ENCODE data around the gene SNRPA1.

Gene SNRPA1

DNA sequence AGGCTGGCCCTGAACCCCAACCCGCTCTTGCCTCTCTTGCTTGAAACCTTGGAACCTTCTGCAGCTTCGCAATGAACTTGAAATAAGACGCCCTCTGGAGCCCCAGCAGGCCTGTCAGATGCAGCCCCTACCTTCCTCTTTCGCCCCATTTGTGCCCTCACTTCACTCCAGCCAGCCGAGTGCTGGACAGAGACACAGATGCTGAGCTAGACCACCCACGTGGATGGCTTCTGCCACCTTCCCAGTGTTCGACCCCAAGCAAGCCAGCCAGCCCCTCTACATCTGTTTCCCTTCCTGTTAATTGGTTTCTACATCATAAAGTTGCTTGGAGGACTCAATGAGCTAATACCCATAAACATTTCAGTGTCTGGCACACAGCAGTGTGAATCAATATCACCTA is 23.8 kb upstream of the SNRPA1 start:
- no peak for DNase-seq

DNA sequence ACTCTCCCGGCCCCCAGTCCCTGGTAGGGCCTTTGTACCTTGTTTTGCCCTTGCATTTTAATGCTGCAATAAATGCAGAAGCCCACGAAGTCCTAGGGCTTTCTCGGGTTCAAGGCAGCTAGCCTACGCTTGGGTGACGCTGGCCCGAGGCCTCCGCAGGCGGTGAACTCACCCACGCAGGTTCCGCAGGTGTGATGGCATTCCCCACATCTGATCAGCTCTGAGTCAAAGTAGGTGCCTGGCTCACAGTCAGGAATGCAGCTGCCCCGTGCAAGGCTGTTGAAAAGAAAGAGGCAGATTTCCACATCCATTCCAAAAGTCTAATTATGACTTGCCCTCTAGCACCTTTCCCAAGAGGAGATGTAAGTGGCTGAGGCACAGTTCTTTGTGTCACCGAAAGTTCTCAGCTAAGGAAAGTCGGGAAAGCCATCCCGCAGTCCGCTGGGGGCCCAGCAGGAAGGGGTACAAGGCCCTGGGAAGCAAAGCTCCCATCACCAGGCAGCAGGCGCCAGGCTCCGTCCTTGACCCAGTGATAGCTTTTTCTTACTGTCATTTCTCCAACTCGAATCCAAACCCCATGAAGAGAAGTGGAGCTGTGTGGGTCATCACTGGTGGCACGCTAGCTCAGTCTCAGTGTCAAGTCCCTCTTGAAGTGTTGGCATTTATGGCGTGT is 23.2 kb upstream of the SNRPA1 start:
- DNase-seq, result no peak

DNA sequence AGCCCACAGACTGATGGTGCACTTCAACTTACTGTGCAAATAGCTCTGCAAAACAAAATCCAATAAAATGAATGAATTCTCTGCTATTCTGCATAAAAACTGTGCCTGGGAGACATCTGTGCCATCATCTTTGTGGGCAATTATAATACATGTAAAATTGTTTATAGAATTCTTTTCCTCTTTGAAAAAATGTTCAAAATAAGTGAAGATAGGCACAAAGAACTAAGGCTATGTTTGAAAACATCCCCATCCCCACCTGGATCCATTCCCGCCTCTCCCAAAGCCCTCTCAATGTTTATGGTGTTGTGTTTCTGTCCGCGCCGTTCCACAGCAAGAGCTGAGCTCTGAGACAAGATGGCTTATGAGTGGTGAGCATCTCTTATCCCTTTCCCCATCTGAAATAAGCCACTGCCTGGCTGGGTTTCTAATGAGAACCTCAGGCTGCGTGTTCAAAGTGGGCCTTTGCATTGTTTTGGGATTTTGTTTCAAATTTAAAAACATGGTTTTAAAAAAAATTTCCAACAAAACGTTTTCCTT is 22.4 kb upstream of the SNRPA1 start:
- DNase-seq, result no peak

DNA sequence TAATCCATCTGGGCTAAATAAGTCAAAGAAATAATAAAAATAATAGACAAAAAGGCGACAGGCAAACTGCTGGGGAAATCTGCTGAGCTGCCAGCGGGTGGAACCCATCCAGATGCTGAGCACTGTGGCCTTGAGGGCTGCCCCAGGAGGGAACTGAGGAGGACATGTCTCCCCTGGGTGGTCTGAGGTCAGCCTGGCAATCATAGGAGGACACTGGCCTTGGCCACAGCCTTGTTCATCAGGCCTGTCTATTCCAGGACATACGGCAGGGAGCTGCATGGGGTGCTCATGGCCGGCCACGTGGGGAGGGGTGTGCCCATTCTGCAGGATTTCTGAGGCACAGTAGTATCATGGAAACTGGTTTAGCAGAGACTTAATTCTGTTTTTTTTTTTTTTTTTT is 21.5 kb upstream of the SNRPA1 start:
- DNase-seq, result no peak

DNA sequence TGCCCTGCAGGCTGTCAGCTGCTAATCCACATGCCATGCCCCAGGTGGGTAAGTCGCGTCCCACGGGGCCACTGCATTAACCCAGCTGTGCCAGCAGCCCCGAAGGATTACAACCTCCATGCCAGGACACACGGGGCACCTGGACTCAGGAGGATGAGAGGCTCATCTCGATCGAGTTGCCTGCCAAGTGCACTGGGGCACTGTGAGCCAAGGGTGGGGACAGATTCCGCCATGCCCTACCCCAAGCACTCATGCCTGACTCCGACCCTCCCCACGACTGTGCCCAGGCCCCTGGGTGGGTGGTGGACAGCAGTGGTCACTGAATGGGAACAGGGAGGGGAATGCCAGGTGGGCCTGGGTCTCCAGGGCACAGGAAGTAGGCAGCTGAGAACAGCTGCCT is 20.7 kb upstream of the SNRPA1 start:
- DNase-seq, result no peak

DNA sequence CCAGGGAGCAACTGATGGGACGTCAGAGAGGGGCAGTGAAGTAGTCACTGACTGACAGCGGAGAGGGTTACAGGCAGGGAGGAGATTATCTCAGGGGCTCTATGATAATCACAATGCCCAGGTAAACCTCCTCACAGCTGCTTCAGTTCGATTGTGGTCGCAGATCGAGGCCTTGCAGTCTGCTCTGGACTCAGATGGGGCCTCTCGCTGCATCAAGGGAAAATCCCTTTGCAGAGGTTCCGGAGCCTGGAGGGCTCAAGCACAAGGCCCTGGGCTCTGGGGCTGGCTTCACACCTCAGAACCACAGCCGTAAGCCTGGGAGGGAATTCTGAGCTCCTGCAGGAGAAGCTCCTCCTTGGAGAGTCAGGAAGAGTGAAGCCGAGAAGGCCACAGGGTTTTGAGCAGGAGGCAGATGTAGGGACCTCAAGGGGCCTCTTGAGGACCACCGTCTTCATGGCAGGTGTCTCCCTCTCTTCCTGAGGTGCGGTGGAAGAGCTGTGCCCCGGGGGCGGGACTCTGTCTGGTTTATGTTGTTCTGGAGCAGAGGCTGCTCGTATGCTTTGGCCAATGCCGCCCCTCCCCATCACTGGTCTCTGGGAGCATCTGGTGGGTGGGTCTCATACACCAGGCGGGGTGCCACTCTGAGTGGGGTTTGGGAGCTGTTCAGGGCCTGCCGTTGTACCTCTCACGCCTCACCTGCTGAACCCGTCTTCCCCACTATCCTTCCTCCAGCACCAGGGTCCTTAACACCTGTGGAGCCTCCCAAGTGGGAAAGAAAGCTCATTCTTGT is 19.5 kb upstream of the SNRPA1 start:
- no peak for DNase-seq

DNA sequence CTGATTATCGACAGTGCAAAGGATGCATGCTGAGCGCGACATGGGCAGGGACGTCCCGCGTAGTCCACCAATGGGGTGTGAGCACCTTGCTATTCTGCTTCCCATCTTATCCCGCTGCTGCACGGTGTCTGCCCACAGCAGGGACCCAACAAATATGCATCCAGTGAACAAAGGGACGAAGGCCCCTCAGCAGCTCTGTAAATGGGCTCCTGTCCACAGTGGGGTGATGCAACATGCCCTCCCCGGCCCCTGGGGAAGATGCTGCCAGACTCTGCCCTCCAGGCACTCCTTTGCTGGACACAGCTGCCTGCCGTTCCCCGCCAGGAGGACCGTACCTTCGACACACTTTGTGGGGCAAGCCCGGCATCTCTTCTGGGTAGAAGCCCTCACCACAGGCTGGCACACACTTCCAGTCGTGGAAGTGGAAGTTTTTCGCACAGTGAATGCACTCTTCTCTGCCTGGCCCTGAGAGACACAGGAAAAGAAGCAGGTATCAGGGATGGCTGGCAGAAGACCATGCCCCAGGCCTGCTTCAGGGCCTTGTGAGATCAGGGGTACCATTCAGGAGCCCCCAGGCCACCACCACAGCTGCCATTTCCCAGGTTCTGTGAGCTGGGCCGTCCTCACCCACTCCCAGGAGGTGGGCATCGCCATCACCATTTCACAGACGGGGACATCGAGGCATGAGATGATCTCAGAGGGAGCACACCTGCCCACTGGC is 18.2 kb upstream of the SNRPA1 start:
- no peak for DNase-seq

DNA sequence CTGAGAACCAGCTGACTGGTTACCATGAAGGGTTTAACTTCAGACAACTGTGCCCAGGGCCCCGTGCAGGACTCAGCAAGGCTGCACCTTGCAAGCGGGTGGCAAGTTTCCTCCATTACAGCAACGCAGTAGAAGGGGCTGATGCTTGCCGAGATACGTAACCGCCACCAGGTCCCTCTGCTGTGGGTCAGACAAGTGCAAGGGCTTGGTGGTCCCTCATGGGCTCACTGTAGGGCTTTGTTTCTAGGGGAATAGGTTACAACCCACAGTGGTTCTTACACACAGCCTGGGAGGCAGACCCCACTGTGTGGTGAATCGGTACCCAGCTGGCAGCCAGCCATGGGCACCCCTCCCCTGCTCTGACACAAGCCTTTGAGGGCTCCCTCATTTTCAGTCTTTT is 15.5 kb upstream of the SNRPA1 start:
- DNase-seq, result no peak

DNA sequence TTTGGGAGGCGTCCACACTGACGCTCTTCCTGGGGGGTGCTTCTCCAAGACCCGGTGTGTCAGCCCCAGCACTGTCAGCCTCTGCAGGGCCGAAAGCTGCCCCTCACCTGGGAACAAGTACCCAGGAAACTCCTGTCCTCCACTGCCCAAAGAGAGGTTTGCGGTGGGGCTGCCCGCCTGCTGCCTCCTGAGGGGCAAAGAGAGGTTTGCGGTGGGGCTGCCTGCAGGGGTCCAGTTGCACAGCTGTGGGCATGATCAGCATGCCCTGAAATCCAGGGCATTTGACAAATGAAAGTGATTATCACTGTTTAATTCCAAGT is 15.1 kb upstream of the SNRPA1 start:
- DNase-seq, result no peak

DNA sequence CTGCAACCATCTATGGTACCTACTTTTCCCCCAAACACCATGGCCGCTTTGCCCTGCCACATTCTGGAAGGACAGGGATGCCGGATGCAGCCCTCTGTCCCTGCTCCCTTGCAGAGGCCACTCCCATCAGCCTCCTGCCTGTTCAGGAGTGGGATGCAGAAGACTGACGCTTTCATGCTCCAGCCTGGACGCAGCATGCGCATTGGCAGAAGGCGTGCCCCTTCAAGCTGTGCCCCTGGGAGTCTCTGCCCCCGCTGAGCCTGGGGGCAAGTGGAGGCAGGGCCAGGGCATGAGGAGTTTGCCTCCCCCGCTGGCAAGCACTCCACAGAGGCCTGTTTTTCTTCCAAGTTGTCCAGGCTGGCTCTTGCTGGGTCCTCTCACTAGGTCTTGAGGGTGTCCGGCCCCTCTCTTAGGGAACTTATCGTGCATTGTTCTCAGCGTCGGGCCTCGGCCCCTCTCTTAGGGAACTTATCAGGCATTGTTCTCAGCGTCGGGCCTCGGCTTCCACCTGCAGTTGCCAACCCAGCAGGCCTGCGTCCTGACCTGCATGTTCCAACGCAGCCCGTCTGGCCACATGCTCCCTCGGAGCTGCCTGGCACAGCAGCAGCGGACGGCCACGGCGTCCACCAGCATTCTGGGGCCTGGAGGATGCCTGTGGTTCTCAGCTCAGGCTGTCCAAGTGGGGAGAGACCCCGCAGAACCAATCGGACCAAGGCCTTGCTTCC is 14.6 kb upstream of the SNRPA1 start:
- DNase-seq, result no peak

DNA sequence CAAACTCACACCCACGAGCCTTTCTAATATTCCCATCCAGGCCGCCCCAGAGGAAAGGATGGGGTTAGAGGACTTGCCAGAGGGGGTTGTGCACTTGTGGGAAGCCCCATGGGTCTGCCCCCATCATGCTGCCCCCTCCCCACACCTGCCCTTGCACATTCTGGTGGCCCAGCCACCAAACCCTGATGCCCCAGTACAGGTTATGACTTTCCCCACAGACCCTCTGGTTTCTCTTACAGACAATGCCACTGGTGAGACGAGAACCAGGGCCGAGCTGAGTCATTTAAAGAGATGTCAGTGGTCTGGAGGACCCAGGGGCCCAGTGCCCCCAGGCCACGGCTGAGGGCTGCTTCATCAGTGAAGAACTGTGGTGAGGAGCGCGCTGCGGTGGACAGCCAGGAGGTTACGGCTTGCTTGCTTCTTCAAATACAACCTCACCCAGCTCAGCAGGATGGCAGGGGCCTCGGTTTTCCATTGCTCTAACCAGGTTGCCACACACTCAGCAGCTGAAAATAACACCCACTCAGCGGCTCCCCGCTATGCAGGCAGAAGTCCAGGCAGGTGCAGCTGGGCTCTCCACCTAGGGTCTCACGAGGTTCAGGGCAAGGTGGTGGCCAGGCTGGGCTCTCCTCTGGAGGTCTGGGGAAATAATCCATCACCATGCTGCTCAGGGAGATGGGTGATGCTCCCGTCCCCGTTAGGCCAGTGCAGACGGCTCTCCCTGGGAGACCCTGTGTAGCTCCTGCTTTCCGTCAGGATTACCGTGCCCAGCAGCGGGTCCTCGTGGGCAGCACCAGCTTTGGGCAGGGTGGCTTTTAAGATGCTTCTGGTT is 13.8 kb upstream of the SNRPA1 start:
- DNase-seq, result no peak

DNA sequence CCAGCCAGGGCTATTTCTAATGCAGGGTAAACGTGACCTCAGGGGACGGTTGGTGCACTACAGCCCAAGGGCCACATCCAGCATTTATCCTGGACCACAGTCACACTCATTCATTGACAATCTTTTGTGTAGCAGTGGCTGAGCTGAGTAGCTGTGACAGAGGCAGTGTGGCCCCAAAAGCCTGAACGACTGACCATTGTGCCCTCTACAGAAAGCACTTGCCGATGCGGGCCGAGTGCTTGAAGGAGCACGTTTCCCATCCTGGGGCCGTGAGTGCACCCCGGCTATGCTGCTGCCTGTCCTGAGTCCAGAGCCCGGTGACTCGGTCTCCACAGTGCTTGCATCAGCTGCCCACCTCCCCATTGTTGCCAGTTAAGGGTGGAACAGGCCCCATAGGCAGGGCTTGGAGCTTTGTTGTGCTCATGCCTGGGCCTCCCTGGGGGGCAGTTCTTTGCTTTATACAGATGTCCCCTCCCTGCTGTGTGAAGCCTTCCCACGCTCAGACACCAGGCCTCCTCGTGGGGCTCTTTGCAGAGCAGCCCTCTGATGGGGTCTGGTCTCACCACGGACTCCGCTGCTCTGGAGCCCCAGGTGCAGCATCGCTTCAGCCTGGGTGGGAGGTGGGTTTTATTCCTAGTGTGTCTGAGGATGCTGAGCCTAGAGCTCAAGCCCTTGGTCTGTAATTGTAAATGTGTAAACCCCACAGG is 13.0 kb upstream of the SNRPA1 start:
- no peak for DNase-seq

DNA sequence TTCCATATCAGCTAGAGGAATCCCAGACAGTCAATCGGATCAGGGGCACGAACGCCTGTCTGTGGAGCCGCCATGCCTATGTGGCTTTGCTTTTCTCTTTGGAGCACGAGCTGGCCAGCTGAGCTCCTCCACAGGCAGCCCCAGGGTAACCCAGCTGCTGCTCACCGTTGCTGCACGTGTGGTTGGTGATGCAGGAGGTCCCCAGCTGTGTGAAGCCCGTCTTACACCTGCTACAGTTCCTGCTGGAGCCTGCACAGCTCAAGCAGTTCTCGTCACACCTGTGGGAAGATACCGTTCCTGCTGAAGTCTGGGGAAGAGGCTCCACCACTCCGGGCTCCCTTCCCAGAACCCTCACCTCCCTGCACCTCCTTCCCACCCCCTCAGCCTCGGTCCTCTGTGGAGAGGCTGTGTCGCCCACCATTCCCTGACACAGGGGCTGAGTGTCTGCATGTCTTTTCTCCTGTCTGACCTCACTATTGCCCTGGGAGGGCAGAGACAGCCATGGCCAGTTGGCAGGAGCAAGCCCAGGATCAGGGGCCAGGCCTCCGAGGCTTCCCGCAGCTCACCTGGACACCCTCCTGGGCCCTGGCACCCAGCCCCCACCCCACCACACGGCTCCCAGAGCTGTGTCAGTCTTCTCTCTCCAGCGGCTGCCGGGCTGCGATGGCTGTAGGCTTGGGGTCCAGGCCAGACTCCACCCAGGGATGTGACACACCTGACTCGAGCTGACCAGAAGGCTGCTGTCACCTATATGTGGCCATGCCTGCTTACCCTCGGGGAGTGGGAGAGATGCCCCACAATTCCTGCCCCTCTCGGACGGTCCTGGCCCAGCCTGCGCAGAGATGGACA is 12.2 kb upstream of the SNRPA1 start:
- DNase-seq, result no peak

DNA sequence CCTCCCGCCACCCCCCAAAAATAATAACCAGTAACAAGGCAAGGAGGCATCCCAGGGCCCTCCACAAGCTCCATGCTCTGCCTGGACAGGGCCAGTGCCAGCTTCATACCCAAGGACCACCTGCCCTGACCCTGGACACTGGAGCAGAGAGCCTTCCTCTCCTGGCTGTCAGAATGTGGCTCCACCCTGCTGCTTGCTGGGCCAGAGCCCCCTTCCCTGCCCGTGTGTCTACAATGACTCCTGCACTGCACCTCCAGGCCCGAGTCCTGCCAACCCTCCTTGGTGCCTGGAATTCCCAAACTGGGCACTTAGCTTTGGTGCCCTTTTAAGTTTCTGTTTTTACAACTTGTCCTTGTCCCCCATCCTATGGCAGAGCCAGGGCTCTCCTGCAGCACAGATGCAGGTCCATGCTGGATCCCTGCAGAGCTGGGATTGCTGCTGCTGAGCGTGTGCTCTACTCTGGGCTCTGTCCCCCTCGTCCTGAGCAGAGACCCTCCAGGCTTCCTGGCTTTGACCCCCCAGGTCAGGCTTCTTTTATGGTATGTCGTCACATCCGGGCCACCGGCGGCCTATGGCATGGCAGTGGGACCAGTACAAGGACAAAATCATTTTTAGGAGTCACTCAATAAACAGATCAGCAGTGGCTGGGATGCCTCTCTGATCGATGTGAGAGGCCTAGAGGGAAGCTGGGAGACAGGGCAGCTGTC is 11.4 kb upstream of the SNRPA1 start:
- no peak for DNase-seq

DNA sequence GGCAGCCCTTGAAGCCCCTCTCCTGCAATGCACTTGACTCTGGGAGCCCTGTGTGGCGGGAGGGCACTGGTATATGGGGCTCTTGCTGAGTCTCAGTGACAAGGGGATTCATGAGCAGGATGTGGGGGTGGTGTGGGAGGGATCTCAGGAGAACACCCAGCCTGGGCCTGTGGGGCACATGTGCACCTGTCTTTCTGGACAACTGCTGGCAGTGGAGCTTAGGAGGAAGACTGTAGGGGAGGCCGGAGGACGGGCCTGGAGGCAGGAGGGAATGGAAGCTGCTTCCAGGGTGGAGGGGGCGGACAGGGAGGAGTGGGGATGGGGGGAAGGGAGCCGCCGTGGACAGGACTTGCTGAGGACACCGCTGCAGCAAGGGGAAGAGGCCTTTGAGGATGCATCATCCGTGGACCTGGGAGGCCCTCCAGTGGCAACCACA is 10.8 kb upstream of the SNRPA1 start:
- DNase-seq, result no peak

DNA sequence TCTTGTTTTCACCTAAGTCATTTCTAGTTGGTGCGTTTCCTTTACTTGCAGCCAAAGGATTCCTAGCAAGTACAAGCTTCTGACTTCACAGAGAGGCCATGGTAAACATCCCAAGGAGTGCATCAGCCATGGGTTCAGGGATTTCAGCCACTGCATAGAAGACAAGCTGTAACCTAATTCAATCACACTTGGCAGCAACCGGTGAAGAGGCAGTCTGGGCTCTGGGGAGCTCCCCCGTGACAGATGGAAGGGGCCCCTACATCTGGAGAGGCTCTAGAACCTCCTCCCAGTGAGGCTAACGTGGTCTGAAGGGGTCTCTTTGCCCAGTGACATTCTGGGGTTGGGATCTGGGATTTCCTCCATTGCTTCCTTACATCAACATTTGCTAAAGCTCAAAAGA is 8.4 kb upstream of the SNRPA1 start:
- no peak for DNase-seq

DNA sequence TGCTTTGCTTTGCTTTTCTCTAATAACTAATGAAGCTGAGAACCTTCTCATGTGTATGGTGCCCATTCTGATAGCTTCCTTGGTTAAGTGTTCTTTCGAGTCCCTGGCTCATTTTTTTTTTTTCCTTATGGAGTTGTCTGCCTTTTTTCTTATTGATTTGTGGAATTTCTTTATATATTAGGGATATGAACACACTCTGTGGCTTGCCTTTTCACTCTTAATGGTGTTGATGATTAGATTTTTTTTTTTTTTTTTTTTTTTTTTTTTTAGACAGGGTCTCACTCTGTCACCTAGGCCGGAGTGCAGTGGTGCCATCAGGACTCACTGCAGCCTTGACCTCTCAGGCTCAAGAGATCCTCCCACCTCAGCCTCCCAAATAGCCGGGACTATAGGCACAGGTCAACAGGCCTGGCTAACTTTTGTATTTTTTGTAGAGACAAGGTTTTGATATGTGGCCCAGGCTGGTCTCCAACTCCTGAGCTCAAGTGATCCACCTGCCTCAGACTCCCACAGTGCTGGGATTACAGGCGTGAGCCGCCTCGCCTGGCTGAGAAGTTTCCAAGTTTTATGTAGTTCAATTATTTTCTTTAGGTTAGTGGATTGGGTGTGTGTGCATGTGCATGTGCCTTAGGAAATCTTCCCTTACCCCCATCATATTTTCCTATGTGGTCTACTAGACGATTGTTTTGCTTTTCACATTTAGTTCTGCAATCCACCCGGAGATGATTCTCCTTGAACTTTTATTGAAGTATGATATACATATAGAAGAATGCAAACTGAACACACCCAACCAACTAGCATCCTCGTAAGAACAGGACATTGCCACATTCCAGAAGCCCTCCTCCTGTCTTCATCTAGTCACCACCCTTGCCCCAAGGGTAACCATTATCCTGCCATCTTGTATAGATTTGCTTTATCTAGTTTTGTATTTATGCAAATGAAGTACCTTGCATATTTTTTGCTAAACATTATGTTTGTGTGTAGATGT is 1.7 kb upstream of the SNRPA1 start:
- no peak for DNase-seq

DNA sequence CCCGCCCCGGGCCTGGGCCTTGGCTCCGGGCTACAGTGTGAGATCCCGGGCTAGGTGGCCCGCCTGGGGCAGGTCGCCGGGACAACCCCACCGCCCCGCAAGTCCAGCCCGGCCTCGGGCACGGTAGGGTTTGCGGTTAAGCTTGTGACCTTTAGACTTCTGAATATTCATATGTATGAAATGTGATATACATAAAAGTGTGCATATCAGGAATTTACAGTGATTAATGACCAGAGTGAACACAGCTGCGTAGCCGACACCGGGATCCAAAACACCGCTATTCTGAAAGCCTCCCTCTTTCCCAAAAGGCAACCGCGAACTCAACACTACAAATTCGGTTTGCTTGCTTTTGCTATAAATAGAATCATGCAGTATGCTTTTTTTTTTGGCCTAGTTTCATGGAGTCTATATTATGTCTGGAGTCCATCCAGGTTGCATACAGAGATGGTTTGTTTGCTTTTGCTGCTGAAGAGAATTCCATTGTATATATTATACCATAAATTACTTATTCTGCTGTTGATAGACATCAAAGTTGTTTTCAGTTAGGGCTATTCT is 636 bp upstream of the SNRPA1 start:
- no peak for DNase-seq

All from effector CD8-positive, alpha-beta T cell (primary cell).